ENCODE data around the gene DPYD. TPM values are rescaled to one million over a fixed set of nuclear protein-coding genes. Genes with fewer than 3 reads are reported as not detected.
A peak's percentile ranks its signal among the peaks of the same experiment; 100 is the strongest.

The DPYD gene
- polyA plus RNA-seq, 1 of the 3 experiments (the other 2 are of a cell fraction): 23.0 TPM

DNA sequence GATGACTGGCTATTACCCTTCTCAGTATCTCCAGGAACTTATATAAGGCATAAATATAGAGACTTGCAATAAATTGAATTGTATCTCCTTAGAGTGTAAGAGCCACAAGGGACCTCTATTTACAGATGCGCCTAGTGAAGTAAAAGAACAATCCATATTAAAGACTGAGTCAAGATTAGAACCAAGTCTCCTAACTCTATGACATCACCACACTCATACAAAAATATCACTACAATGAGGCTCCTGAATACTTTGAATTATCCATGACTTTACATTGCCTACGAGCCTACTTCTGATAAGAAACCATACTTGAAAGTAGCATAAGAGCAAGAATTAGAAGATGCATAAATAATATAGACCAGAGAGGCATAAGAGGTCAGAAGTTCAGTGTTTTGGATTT lies 18.8 kb downstream of the DPYD start:
- peak overlapping the region in 1 of 2 experiments; percentile 48; a peak in 1 of 4 replicates for H3K27ac ChIP-seq (ENCODE audit: low read depth in 2 of 2, low read length in 1 of 2)
- no peaks in the 10 kb centered on the region for H3K27me3 ChIP-seq (ENCODE audit: insufficient read depth)
- H3K79me2 ChIP-seq (ENCODE audit: insufficient read depth): peaks cover 95% of the 10 kb centered on the region
- H3K4me1 ChIP-seq (ENCODE audit: control insufficient read depth in 1 of 2, insufficient read depth in 2 of 2, low read depth in 1 of 2, low read length in 1 of 2): peaks cover 4 to 44% of the 10 kb centered on the region in 2 experiments
- H3K36me3 ChIP-seq (replicated peaks in 1 of 2; ENCODE audit: control insufficient read depth in 1 of 2, insufficient read depth in 2 of 2, low read length in 1 of 2): peaks cover 2 to 32% of the 10 kb centered on the region in 2 experiments
- TF ChIP-seq GATA2 (CRISPR knock-in tag; IDR thresholded peaks at IDR 0.05) (no peak), FOSL2 (IDR thresholded peaks at IDR 0.05; ENCODE audit: borderline replicate concordance, low read depth) (no peak), EZH2phosphoT487 (IDR thresholded peaks at IDR 0.05; ENCODE audit: borderline replicate concordance, low read depth) (no peak)
- peaks cover 19% of the 10 kb centered on the region for H3F3A ChIP-seq (replicated peaks; ENCODE audit: insufficient read depth)
- H3K4me2 ChIP-seq: no peak overlapping the region
- H3K9me3 ChIP-seq: no peaks in the 10 kb centered on the region
- ChIA-PET POLR2A (no interaction called here), CTCF (interaction anchor here (1.2 kb wide), 1 partner anchor 15 kb away, joined by 3 read pairs; no protein-coding TSS in a partner anchor)
- H4K20me1 ChIP-seq (ENCODE audit: insufficient read depth): no peaks in the 10 kb centered on the region
- WGBS (ENCODE audit: low lambda C conversion rate): 80% methylated on average over 2 of the region's 2 CpGs
- no peak overlapping the region for H3K4me3 ChIP-seq (ENCODE audit: low read depth in 2 of 2, low read length in 1 of 2)
- no peak for DNase-seq
- H3K9ac ChIP-seq: no peak overlapping the region
- H3K9me2 ChIP-seq: no peaks in the 10 kb centered on the region
- H2AFZ ChIP-seq (ENCODE audit: low read depth): no peak overlapping the region

DNA sequence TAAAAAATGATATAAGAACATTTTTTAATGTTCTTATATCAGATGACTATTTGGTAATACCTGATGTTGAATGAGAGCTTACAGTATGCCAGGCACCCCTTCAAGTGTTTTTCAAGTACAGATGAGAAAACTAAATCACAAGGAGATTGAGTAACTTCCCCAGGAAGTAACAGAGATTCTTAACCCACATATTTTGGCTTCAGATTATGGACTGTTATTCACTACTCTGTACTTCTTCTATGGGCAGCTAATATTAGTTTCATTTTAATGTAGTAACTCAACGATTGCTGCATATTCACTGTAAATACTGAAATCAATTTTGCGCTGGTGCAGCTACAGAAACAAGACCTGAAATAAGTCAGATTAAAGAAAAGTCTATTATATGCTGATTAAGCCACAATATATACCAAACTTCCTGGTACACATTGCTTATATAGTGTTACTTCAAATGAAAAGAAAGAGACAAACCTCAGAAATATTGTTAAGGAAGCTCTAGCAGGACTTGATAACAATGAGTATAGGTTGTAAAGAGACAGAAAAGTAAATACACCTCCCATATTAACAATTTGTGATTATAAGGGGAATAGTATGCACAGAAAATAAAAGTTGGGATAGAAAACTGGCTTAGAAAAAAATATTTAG lies 19.7 kb downstream of the DPYD start:
- peaks cover 100% of the 10 kb centered on the region for H3K79me2 ChIP-seq (ENCODE audit: insufficient read depth)
- no peaks in the 10 kb centered on the region for H3K9me2 ChIP-seq
- DNase-seq: no peak
- peaks cover 2 to 32% of the 10 kb centered on the region in 2 experiments for H3K36me3 ChIP-seq (replicated peaks in 1 of 2; ENCODE audit: control insufficient read depth in 1 of 2, insufficient read depth in 2 of 2, low read length in 1 of 2)
- ChIA-PET POLR2A (no interaction called here), CTCF (interaction anchor here (1.2 kb wide), 1 partner anchor 14 kb away, joined by 3 read pairs; no protein-coding TSS in a partner anchor)
- WGBS (ENCODE audit: low lambda C conversion rate): 70% methylated on average over 2 of the region's 2 CpGs
- peaks cover 4 to 43% of the 10 kb centered on the region in 2 experiments for H3K4me1 ChIP-seq (ENCODE audit: control insufficient read depth in 1 of 2, insufficient read depth in 2 of 2, low read depth in 1 of 2, low read length in 1 of 2)
- no peaks in the 10 kb centered on the region for H3K27me3 ChIP-seq (ENCODE audit: insufficient read depth)
- peak overlapping the region; percentile 65 for H3K4me2 ChIP-seq
- peak overlapping the region in 1 of 2 experiments; percentile 48; a peak in 3 of 4 replicates for H3K27ac ChIP-seq (ENCODE audit: low read depth in 2 of 2, low read length in 1 of 2)
- peak overlapping the region; percentile 7; the same call in 1 of the 2 replicates for H3K9ac ChIP-seq
- H3F3A ChIP-seq (replicated peaks; ENCODE audit: insufficient read depth): peaks cover 9% of the 10 kb centered on the region
- no peaks in the 10 kb centered on the region for H3K9me3 ChIP-seq
- no peak overlapping the region for H2AFZ ChIP-seq (ENCODE audit: low read depth)
- peak overlapping the region in 1 of 2 experiments; percentile 25; a peak in 1 of 4 replicates for H3K4me3 ChIP-seq (ENCODE audit: low read depth in 2 of 2, low read length in 1 of 2)
- H4K20me1 ChIP-seq (ENCODE audit: insufficient read depth): no peaks in the 10 kb centered on the region
- no peak for TF ChIP-seq CHD2 (IDR thresholded peaks at IDR 0.05; ENCODE audit: low read length, partially characterized antibody)
- TF ChIP-seq, protein P1, sequence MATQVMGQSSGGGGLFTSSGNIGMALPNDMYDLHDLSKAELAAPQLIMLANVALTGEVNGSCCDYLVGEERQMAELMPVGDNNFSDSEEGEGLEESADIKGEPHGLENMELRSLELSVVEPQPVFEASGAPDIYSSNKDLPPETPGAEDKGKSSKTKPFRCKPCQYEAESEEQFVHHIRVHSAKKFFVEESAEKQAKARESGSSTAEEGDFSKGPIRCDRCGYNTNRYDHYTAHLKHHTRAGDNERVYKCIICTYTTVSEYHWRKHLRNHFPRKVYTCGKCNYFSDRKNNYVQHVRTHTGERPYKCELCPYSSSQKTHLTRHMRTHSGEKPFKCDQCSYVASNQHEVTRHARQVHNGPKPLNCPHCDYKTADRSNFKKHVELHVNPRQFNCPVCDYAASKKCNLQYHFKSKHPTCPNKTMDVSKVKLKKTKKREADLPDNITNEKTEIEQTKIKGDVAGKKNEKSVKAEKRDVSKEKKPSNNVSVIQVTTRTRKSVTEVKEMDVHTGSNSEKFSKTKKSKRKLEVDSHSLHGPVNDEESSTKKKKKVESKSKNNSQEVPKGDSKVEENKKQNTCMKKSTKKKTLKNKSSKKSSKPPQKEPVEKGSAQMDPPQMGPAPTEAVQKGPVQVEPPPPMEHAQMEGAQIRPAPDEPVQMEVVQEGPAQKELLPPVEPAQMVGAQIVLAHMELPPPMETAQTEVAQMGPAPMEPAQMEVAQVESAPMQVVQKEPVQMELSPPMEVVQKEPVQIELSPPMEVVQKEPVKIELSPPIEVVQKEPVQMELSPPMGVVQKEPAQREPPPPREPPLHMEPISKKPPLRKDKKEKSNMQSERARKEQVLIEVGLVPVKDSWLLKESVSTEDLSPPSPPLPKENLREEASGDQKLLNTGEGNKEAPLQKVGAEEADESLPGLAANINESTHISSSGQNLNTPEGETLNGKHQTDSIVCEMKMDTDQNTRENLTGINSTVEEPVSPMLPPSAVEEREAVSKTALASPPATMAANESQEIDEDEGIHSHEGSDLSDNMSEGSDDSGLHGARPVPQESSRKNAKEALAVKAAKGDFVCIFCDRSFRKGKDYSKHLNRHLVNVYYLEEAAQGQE (IDR thresholded peaks at IDR 0.05; ENCODE audit: low read depth, low read length): no peak

DNA sequence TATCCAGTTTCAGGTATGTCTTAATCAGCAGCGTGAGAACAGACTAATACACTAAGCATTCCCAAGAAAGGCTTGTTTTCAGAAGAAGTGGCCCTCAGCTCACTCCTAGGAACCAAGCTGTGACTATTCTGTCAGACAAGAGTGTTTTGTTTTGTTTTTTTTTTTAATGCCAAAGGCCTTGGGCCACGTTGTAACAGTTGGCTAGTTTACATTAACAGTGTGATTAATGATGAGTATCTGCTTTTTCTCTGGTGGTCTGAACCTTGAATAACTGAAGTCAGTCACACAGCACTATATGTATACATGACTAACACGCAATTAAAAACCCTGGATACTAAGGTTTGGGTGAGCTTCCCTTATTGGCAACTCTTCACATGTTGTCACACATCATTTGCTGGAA lies 21.9 kb downstream of the DPYD start:
- H4K20me1 ChIP-seq (ENCODE audit: insufficient read depth): peaks cover 3% of the 10 kb centered on the region
- H3K27ac ChIP-seq (ENCODE audit: low read depth in 2 of 2, low read length in 1 of 2): no peak overlapping the region
- no peak overlapping the region for H3K4me2 ChIP-seq
- no peak overlapping the region for H2AFZ ChIP-seq (ENCODE audit: low read depth)
- H3K9me3 ChIP-seq: no peaks in the 10 kb centered on the region
- no peaks in the 10 kb centered on the region for H3K9me2 ChIP-seq
- no peak for DNase-seq
- peaks cover 3 to 35% of the 10 kb centered on the region in 2 experiments; a peak in 3 of 4 replicates for H3K4me1 ChIP-seq (ENCODE audit: control insufficient read depth in 1 of 2, insufficient read depth in 2 of 2, low read depth in 1 of 2, low read length in 1 of 2)
- no peak overlapping the region for H3K9ac ChIP-seq
- peaks cover 2 to 40% of the 10 kb centered on the region in 2 experiments for H3K36me3 ChIP-seq (replicated peaks in 1 of 2; ENCODE audit: control insufficient read depth in 1 of 2, insufficient read depth in 2 of 2, low read length in 1 of 2)
- ChIA-PET POLR2A (no interaction called here), CTCF (no interaction called here)
- H3F3A ChIP-seq (replicated peaks; ENCODE audit: insufficient read depth): peaks cover 22% of the 10 kb centered on the region
- H3K4me3 ChIP-seq (ENCODE audit: low read depth in 2 of 2, low read length in 1 of 2): no peak overlapping the region
- H3K27me3 ChIP-seq (ENCODE audit: insufficient read depth): no peaks in the 10 kb centered on the region
- H3K79me2 ChIP-seq (ENCODE audit: insufficient read depth): peaks cover 98% of the 10 kb centered on the region
- 95% methylated on average over 3 of the region's 3 CpGs for WGBS (ENCODE audit: low lambda C conversion rate)
- no peak for TF ChIP-seq TEAD4 (IDR thresholded peaks at IDR 0.05; ENCODE audit: borderline replicate concordance, insufficient read depth)
- TF ChIP-seq CHD2 (IDR thresholded peaks at IDR 0.05; ENCODE audit: low read length, partially characterized antibody): no peak
- TF ChIP-seq, protein P2, sequence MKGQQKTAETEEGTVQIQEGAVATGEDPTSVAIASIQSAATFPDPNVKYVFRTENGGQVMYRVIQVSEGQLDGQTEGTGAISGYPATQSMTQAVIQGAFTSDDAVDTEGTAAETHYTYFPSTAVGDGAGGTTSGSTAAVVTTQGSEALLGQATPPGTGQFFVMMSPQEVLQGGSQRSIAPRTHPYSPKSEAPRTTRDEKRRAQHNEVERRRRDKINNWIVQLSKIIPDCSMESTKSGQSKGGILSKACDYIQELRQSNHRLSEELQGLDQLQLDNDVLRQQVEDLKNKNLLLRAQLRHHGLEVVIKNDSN (IDR thresholded peaks at IDR 0.05; ENCODE audit: borderline replicate concordance, low read depth): no peak
- no peak for TF ChIP-seq TCF12 (IDR thresholded peaks at IDR 0.05)
- TF ChIP-seq FOSL2 (IDR thresholded peaks at IDR 0.05; ENCODE audit: borderline replicate concordance, low read depth): no peak
- TF ChIP-seq SIN3A (IDR thresholded peaks at IDR 0.05; ENCODE audit: borderline replicate concordance, low read depth, low read length): no peak
- no peak for TF ChIP-seq JUND (IDR thresholded peaks at IDR 0.05)
- TF ChIP-seq RXRA (IDR thresholded peaks at IDR 0.05; ENCODE audit: borderline replicate concordance, low read depth): no peak
- TF ChIP-seq POLR2AphosphoS5 (IDR thresholded peaks at IDR 0.05; ENCODE audit: low read depth, low read length): no peak
- TF ChIP-seq EP300 (IDR thresholded peaks at IDR 0.05; ENCODE audit: borderline replicate concordance in 1 of 2, low read depth in 1 of 2, low read length in 1 of 2): no peak
